GM21529 (cell line): ENCODE data around the gene CARMIL1.

Experiments
- ATAC-seq: cut with Tn5 transposase; IDR thresholded peaks from one replicate; pipeline ENCODE4 v1.9.1; 2021; ENCODE audit not compliant: unreplicated experiment

The CARMIL1 gene

GRCh38 chr6:25601800-25602673 is 322.9 kb downstream of the CARMIL1 start:
- ATAC-seq = no peak

- no peak for ATAC-seq
Observed at GRCh38 chr6:25602674-25602982, 323.5 kb downstream of the CARMIL1 start.

GRCh38 chr6:25603251-25603650 is 324.1 kb downstream of the CARMIL1 start:
- ATAC-seq = no peak

- no peak for ATAC-seq
Observed at GRCh38 chr6:25606151-25606550, 327.0 kb downstream of the CARMIL1 start.

GRCh38 chr6:25608558-25609174 is 329.5 kb downstream of the CARMIL1 start:
- ATAC-seq = no peak

- ATAC-seq = no peak
Observed at GRCh38 chr6:25612666-25613065, 333.5 kb downstream of the CARMIL1 start.

- ATAC-seq = no peak
Observed at GRCh38 chr6:25613415-25613814, 334.2 kb downstream of the CARMIL1 start.

- no peak for ATAC-seq
Observed at GRCh38 chr6:25614052-25614451, 334.9 kb downstream of the CARMIL1 start.

GRCh38 chr6:25615471-25615870 is 336.3 kb downstream of the CARMIL1 start:
- ATAC-seq = no peak

- ATAC-seq = no peak
Observed at GRCh38 chr6:25617997-25618396, 338.8 kb downstream of the CARMIL1 start.

GRCh38 chr6:25619217-25619616 is 340.0 kb downstream of the CARMIL1 start:
- no peak for ATAC-seq

GRCh38 chr6:25620391-25620790 is 341.2 kb downstream of the CARMIL1 start:
- ATAC-seq = no peak

GRCh38 chr6:25623065-25623464 is 343.9 kb downstream of the CARMIL1 start:
- no peak for ATAC-seq

- no peak for ATAC-seq
Observed at GRCh38 chr6:25623879-25624278, 344.7 kb downstream of the CARMIL1 start.

- no peak for ATAC-seq
Observed at GRCh38 chr6:25627001-25627400, 347.8 kb downstream of the CARMIL1 start.

- no peak for ATAC-seq
Observed at GRCh38 chr6:25628471-25629197, 349.5 kb downstream of the CARMIL1 start.

GRCh38 chr6:25629198-25629576 is 350.0 kb downstream of the CARMIL1 start:
- no peak for ATAC-seq

- ATAC-seq = no peak
Observed at GRCh38 chr6:25630508-25631278, 351.5 kb downstream of the CARMIL1 start.

- no peak for ATAC-seq
Observed at GRCh38 chr6:25635886-25636317, 356.7 kb downstream of the CARMIL1 start.

- no peak for ATAC-seq
Observed at GRCh38 chr6:25637211-25637610, 358.0 kb downstream of the CARMIL1 start.

GRCh38 chr6:25637960-25638434 is 358.8 kb downstream of the CARMIL1 start:
- no peak for ATAC-seq
